HFF-Myc (cell line): ENCODE data around the gene NAT9.

Experiments
- DNase-seq: peaks from one replicate; pipeline ENCODE4 v3.0.0-alpha.2; 2011; ENCODE audit warnings: low read depth; ENCODE audit errors: extremely low read depth
- H3K4me3 ChIP-seq: replicated peaks from 2 replicates; pipeline ENCODE4 v1.5.1; 2011; ENCODE audit warnings: low read depth, mild to moderate bottlenecking, control low read depth, low read length
- TF ChIP-seq, protein P1 (sequence below): IDR thresholded peaks from 2 replicates; pipeline ENCODE4 v1.5.1; 2012; ENCODE audit warnings: mild to moderate bottlenecking, low read depth, low read length, control low read depth; ENCODE audit errors: missing control alignments

Gene NAT9

DNA sequence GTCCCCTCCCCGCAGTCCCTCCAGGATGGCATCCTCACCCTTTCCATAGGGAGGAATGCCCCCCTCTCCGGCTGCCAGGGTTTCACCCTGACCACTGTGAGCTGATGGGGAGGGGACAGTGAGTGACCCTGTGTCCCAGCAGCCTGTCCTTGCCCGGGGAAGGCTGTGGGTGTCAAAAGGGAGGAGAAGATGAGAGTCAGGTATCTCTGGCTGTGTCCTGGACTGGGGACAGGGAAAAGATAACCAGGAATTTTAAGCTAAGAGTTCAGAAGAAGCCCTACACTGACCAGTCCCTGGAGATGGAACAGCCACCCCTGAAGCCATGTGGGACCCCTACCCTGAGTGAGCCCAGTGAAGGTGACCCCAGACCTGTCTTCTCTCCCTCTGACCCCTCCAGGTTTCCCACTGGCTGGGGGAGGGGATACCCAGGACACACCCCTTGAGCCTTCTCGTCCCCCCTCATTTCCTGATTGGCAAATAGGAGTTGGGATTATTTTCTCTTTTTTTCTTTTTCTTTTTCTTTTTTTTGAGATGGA lies 11.3 kb downstream of the NAT9 start:
- TF ChIP-seq, protein P1, sequence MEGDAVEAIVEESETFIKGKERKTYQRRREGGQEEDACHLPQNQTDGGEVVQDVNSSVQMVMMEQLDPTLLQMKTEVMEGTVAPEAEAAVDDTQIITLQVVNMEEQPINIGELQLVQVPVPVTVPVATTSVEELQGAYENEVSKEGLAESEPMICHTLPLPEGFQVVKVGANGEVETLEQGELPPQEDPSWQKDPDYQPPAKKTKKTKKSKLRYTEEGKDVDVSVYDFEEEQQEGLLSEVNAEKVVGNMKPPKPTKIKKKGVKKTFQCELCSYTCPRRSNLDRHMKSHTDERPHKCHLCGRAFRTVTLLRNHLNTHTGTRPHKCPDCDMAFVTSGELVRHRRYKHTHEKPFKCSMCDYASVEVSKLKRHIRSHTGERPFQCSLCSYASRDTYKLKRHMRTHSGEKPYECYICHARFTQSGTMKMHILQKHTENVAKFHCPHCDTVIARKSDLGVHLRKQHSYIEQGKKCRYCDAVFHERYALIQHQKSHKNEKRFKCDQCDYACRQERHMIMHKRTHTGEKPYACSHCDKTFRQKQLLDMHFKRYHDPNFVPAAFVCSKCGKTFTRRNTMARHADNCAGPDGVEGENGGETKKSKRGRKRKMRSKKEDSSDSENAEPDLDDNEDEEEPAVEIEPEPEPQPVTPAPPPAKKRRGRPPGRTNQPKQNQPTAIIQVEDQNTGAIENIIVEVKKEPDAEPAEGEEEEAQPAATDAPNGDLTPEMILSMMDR = no peak
- H3K4me3 ChIP-seq = no peak overlapping the region
- no peak for DNase-seq

DNA sequence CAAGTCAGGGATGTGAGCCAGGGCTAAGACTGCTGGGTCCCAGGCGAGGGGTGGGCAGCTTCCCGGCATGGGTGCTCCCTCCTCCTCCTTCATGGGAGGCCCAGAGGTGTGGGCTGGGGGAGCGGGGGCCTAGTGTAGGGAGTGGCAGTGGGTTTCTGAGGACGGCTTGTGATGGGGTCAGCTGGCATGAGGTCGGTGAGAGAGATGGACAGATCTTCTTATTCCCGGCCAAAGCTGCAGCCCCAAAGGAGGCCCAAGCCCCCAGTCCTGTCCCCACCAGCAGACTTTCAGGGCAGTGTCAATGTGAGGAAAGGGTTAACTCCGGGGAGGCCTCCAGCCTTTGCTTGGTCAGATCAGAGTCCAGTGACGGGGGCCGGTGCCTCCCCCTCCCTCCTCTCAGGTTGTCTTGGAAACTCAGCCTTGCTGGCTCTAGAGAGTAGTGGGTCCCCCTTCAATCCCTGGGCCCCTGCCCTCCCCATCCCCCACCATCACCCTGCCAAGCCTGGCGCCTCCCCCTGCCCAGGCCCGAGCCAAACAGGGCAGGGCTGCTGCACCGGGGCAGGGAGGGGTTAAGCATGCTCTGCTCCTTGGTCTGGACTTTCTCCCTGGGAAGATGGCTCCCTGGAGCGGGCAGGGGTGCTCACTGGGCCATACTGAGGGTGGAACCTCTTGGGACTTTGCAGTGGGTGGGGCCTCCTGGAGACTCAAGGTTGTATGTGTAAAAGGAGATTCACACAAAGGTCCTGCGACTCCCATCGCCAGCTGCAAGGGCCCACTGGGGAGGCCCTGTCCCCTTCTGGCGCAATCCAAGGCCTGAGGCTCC lies 12.4 kb downstream of the NAT9 start:
- no peak for DNase-seq
- TF ChIP-seq, protein P1 = no peak
- H3K4me3 ChIP-seq = no peak overlapping the region

DNA sequence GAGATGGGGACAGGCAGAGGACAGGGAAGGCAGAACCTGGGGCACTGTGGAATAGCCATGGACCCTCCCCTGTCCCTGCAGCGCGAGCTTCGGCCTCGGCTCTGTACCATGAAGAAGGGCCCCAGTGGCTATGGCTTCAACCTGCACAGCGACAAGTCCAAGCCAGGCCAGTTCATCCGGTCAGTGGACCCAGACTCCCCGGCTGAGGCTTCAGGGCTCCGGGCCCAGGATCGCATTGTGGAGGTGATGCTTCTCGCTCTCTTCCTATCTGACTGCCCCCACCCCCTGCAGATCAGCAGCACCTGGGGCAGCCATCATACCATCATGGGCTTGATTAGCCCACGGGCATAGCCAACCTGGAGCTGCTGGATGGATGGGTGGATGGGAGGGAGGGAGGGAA lies 14.2 kb downstream of the NAT9 start:
- TF ChIP-seq, protein P1 = no peak
- no peak for DNase-seq
- no peak overlapping the region for H3K4me3 ChIP-seq

DNA sequence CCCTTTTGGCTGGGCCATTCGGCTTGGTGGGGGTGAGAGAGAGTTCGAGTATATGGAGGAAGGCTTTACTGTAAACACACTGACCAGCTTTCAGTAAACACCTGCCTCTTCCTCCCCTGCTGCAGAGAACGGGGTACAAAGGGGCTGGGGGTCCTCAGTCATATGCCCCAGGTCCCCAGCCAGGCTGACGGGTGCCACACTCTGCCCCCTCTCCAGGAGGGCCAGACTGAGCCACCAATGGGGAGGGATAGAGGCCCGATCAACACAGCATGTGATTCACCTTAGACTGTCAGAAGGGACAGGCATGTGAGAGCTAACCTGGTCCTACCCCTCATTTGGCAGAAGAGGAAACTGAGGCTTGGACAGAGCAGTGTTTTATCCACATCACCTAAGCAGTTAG lies 14.7 kb downstream of the NAT9 start:
- no peak overlapping the region for H3K4me3 ChIP-seq
- TF ChIP-seq, protein P1 = no peak
- DNase-seq = no peak

DNA sequence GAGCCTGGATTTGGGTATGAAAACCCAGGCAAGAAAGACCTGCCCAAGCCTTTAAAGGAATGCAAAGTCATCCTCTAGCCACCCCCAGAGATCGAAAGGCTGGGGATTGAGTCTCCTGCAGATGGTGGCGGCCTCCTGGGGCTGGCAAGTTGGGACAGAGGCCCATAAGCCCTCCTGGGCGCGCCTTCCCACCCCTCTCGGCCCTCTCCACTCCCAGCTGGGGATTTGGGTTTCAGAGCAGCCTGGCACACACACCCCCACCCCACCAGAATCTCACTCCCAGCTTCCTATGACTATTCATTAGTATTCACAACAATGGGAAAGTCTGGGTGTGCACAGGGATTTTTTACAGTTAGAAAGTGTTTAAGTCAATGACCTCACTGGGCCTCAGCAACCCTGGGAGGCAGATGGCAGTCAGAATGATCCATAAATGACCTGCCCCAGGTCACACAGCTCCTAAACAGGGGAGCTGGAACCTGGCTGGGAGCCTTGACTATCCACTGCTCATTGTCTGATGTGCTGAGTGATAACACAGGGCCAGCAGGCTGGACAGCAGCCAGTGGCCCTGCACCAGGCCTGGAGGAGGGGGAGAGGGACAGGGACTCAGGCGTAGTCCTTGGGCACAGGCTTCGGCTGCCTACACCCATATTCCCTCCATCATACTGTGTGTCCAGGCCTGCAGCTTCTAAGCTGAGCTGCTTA lies 15.6 kb downstream of the NAT9 start:
- TF ChIP-seq, protein P1 = no peak
- DNase-seq = no peak
- no peak overlapping the region for H3K4me3 ChIP-seq

DNA sequence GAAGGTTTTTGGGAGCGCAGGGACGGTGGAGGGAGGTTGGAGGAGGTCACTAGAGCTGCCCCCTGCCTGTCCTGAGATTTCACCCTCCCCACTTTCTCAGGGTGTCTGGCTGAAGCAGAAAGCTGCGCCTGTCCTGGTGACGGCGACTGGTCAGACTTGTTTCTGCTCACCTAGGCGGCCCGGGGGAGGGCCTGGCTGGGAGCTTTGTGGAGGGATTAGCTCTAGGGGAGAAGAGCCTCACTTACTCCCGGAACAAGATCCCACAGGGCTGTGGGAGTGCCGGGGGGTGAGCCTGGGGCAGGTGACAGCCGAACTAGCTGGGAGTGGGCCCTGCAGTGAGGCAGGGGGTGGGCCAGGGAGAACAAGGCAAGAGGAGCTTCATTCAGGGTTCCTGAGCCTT lies 16.2 kb downstream of the NAT9 start:
- TF ChIP-seq, protein P1 = no peak
- no peak for DNase-seq
- H3K4me3 ChIP-seq = no peak overlapping the region
